Nucleus accumbens (tissue), 56 donors: ENCODE data around the gene OSBPL3.

ENCODE experiments used
- DNase-seq, 56 donors: peaks; one replicate each; lab custom pipeline; 2025; lab: John Stamatoyannopoulos, UW

The OSBPL3 gene

DNA sequence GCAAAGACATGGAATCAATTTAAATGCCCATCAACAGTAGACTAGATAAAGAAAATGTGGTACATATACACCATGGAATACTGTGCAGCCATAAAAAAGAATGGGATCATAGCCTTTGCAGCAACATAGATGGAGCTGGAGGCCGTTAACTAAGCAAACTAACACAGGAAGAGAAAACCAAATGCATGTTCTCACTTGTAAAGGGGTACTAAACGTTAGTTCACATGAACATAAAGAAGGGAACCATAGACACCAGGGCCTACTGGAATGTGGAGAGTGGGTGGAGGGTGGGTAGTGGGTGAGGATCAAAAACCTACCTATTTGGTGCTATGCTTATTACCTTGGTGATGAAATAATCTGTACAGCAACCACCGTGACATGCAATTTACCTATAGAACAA is 144.3 kb downstream of the OSBPL3 start:
- DNase-seq: no peak

DNA sequence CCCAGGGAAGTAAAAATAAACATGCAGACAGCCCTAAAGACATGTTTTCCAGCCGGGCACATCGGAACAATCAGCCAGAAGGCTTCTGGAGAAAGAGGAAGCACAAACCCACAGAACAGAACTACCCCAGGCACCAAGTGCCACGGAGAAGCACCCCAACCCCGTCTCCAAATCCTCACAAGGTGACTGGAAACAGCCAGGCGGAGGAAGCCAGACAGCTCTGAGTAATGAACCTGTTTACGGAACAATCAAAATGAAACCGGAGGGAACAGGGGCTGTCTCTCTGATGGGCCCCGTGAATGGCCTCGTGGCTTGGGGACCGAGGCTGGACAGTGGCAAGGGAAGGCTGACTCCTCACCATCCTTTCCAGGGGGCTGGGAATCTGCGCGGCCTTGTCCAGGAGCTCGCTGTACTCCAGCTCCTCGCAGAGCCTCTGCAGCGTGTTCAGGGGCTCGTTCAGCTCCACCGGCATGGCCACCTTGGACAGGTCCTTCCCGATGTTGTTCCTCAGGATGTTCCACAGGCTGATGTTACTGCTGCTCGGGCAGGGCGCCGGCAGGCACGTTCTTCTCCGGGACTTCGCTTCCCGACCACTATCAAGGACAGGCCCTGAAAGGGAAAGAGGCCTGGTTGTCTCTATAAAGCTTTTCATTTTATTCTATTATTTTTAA is 145.7 kb downstream of the OSBPL3 start:
- DNase-seq: peak in 9 of 56 donors; percentile 6 to 36 (median 14)

DNA sequence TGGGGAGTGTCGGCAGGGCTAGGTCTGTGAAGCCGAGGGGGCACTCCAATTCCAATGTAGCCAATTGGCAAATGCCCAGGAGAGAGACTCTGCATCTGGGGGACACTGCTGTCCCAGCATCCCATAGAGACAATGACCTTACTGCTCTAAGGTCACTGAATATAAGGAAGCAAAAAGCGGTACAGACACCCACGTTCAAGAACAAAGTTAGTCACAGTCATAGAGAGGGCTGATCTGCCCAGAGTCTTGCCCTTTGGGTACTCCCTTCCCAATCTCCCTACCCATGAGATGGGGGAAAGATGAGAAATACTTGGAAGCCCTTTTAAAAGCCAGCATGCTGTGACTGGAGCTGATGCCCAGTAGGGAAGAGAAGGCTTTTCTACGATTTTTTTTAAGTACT is 146.4 kb downstream of the OSBPL3 start:
- no peak for DNase-seq

GRCh38 chr7:24831240-24831639 is 148.7 kb downstream of the OSBPL3 start:
- DNase-seq: no peak

DNA sequence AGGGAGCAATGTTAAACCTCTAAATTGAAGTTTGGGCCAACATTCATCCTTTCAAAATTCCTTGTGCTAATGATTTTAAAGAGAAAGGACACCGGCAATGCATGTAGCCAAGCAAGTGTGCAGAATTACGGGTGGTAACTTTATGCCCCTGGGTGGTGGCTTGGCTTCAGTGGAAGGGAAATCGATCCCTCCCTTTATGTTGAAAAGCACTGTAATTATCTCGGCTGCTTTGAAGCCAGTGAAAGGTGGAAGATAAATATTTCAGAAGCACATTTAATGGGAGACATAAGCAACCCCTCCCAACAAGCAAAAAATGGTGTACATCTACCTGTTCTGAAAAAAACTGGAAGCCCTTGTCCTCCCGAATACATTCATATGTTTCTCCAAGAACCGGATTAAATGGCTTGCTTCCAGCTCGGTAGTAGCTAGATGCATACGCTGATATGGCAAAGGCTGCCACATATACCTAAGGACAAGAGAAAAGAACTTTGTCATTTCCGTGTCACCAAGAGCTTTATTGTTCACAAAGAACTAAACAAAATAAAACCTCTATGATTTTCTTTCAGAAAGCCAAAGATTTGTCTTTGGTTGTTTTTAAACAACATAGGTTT is 149.4 kb downstream of the OSBPL3 start:
- DNase-seq: no peak

DNA sequence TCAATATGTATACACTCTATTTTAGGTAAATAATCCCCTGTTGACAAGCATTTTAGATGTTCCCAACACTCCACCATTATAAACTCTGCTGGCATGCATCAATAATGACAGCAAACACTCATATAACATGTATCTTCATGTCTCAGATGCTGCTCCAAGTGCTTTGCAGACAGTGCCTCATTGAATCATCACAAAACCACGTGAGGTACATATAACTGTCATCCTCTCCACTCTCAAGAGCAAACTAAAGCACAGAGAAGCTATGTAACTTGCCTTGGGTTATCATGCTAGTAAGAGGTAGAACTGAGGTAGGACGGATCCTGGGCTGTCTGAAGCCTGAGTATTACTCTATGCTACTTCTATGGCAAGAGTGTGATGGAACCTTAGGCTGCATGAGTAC is 150.2 kb downstream of the OSBPL3 start:
- DNase-seq: peak in 5 of 56 donors; percentile 4 to 27 (median 15)

GRCh38 chr7:24828891-24829661 is 150.9 kb downstream of the OSBPL3 start:
- DNase-seq: peak in 14 of 56 donors; percentile 4 to 39 (median 20)

DNA sequence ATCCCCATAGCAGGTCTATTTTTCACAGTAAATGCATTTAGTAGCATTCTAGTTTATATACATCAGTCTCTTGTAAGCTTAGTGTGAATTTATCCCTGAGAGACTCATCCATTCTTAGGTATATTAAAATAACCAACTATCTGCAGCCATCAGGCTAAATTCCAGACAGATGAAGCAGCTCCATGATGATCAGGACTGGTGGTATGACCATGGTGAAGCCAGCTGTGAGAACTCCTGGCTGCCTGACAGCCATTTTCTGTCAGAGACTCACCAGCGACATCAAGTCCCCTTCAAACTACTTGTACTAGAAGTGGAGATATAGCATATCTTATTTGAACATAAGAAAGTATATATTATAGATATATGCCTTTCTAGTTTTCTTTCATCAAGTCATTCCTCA is 152.4 kb downstream of the OSBPL3 start:
- DNase-seq: no peak

DNA sequence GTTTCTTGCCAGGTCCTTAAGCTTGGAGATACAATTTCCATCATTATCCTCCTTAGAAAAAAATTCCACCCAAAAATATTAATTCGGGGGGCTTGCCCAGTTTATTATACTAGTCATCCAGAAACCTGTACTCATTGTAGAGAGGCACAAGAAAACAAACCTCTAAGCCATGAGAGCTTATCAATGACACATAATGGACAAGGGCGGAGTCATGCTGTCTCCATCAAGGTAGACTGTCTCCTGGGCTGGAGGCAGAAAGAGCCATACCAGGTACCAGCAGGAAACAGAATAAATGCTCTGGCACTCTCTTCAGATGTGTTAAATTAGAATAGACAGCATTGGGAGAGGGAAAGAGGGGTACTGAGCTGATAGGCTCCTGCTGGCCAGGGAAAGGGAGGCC is 153.0 kb downstream of the OSBPL3 start:
- DNase-seq: no peak

DNA sequence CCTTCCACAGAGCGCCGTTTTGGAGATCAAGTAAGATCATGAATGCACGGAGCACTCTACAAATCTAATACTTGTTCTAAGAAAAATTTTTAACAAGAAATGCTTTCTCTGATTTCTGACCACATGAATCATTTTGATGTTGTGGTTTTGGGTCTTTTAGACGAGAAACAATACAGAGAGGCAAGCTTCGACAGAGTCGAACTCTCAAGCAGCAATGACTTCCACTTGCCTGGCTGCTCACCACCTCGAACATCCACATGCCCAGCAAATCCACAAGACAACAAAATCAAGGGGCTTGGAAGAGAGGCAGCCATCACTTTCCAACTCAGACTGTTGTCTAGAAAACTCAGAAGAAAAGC is 153.3 kb downstream of the OSBPL3 start:
- no peak for DNase-seq

- no peak for DNase-seq
Observed at GRCh38 chr7:24825931-24826661, 153.9 kb downstream of the OSBPL3 start.

GRCh38 chr7:24825381-24825794 is 154.6 kb downstream of the OSBPL3 start:
- no peak for DNase-seq

GRCh38 chr7:24824896-24825295 is 155.1 kb downstream of the OSBPL3 start:
- no peak for DNase-seq

GRCh38 chr7:24824400-24824799 is 155.6 kb downstream of the OSBPL3 start:
- DNase-seq: no peak

- DNase-seq: no peak
Observed at GRCh38 chr7:24821754-24822054, 158.3 kb downstream of the OSBPL3 start.

DNA sequence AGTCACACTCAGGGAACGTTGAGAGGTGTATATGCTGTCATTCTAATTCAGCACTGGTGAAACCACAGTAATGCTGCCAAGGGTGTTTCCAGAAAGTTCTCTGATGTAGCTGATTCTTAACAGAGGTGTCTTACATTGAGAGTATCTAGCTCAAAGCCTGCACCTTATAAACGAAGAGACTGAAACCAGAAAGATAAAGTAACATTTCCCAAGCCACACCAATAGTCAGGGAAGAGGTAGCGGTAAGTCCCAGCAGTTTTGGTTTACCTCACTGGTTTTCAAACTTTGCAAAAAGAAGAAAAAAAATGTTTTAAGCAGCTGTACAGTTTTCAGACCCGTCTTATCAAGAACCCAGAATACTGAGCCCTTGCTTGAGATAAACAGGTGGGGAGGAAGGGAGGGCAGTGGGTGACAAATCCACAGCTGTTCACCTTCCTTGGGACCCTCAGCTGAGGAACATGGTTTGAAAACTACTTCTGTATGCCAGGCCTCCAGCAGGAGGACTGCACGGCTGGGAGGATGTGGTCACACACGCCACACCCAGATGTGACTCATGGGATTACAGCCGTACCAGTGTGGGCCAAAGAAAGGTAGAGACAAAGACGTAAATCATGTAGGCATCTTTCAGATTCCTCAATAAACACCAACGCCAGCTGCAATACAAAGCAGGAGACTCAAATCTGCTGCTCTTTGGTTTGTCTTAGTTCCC is 158.8 kb downstream of the OSBPL3 start:
- DNase-seq: peak in 1 of 56 donors; percentile 7

DNA sequence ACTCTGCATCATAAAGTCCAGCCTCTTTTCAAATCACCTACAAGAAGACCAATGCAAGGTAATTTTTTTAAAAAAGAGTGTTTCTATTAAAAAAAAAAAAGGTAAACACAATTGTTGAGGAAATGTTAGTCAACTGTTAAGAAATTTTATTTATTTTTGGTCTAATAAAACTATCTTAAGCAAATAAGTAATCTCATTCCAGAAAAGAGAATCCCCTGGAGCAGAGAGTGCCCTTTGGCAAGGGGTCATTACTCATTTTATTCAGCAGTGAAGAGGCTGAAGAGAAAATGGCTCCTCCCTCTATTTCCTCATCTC is 159.3 kb downstream of the OSBPL3 start:
- DNase-seq: no peak

- DNase-seq: peak in 52 of 56 donors; percentile 8 to 90 (median 59)
Observed at GRCh38 chr7:24819916-24820689, 159.9 kb downstream of the OSBPL3 start.

DNA sequence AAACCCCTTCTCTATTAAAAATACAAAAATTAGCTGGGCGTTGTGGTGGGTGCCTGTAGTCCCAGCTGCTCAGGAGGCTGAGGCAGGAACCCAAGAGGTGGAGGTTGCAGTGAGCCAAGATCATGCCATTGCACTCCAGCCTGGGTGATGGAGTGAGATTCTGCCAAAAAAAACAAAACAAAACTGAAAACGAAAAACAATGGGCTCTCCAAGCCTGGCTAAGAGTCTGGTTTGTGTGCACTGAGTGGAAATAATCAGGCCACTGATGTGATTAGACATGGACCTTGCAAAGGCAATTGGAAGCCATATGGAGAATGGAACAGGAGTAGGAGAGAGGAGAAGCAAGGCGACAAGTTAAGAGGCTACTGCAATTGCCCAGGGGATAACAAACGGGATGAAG is 162.6 kb downstream of the OSBPL3 start:
- no peak for DNase-seq

DNA sequence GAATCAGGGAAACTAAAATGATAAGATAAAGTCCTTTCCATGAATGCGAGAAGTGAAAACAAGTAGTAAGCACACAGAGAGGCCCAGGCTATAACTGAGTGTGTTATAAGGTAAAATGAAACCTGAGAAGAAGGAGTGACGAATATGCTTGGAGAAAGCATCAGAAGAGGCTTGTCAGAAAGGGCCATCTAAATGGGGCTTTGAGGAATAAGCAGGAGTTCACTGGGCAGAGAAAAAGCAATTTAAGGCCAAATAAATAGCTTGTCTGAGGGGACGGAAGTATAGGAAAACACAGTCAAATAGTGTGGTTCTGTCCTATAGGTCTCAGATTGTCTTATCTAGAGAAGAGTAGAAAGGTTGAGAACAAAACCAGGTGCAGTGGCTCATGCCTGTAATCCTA is 163.1 kb downstream of the OSBPL3 start:
- DNase-seq: no peak
